ENCODE results near the gene GAST. TPM values are rescaled to one million over a fixed set of nuclear protein-coding genes. Genes with fewer than 3 reads are reported as not detected.

The GAST gene, protein sequence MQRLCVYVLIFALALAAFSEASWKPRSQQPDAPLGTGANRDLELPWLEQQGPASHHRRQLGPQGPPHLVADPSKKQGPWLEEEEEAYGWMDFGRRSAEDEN
- not detected in 2 replicates for total RNA-seq

DNA sequence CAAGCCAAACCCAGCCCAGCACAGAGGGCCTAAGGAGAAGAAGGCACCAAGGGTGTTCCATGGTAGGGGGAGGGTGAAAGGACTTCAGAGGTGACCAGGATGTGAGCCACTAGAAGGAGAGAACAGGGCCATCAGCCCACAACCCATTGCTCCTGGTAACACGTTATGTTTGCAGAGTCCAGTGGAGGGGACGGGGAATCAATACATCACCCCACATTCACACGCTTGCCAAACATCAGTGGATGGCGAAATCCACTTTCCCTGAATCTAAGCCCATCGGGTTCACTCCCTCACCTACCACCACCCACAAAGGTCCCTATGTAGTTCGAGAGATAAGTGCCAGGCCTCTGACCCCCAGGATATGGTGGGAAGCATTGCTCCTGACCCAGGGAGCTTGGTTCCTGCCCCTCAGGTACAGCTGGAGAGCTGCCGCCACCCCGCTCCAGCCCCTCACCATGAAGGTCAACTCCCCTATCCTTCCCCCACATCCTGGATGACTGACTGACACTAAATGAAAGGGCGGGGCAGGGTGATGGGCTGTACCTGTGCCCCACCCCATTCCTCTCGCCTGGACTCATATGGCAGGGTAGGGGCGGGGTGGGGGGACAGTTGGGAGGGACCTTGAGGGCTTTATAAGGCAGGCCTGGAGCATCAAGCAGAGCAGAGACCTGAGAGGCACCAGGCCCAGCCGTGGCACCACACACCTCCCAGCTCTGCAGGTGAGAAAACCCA, at the start of gene GAST:
TSS of gene GAST (plus strand) at position 663 of the 732 bp plus-strand sequence. CDS start 3,106 bp downstream, outside the sequence.

DNA sequence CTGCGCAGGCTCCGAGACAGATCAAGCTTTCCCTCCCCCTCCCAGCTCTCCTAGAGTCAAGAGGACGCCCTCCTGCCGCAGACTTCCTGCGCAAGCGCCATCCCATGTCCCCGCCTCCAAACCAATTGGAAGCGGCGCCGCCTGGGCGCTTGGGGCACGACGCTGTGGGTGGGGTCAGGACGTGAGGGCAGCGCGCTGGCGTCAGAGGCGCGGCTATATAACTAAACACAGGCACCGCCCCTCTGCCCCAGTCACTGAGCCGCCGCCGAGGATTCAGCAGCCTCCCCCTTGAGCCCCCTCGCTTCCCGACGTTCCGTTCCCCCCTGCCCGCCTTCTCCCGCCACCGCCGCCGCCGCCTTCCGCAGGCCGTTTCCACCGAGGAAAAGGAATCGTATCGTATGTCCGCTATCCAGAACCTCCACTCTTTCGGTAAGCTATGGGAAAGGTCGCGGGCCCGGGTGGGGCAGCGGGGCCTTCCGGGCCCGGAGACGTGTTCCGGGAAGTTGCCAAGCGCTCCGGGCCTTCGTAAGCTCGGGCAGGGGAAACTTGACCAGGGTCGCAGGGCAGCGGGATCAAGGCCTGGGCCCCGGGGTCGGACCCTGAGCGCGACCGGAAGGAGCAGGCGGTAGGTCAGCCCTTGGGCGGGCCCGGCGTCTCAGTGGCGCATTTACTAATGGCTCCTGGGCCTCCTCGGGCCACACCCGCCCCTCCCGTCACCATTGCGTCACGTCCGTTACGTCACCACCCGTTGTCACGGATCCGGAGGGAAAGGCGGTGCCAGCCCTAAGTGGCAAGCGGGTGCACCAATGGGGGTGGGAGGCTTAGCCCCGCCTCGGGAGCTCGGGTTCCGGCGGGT, 23.3 kb upstream of the GAST start, which contains the start of gene EIF1:
TSS of gene EIF1 (plus strand) at position 245 of the 856 bp plus-strand sequence. CDS start at position 399, 154 bp downstream.

DNA sequence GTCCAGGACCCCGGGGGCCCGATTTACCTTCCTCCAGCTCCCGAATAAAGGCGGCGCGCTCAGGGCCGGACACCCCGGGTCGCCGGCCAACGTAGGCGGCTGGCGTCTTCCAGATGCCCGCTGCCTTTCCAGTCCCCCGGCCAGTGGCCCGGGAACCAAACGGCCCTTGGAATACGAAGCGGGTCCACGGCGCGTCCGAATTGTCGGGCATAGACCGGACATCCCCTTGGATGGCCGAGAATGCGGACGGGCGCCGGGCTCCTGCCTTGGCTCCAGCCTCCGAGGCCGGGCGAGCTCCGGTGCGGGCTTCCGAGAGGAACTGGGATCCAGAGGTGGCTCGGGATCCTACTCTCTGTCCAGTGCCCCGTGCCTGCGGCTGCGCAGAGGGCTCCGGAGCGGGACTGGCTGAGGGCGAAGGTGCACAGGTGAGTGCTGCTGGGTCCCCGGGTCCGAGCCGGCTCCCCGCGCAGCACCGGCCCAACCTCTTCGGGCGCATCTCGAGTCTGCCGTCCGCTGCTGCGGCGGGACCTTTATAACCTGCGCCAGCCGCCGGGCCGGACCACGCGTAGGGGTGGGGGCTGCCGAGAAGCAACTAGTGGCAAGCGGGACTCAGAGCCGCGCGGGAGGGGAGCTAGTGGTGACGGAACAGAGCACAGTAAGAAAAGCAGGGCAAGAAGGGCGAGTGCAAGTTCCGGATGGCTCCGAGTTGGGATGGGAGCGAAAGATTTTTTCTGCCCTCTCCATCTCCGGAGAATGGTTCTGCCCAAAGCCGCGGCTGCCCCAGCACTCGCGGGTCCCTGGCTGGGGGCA, 22.2 kb downstream of the GAST start, which contains the start of gene HAP1:
TSS of gene HAP1 (minus strand) at position 505 of the 810 bp plus-strand sequence. CDS start at position 496, 9 bp downstream.

Other genes starting within 250 kb of the GAST start
- gene KRT32, start 244.9 kb upstream of the GAST start, total RNA-seq = not detected in 2 replicates
- not detected in 2 replicates for gene KRT35, start 231.2 kb upstream of the GAST start, total RNA-seq
- 0.11 and 0.12 TPM in 2 replicates for gene KRT36, start 222.4 kb upstream of the GAST start, total RNA-seq
- gene KRT13, start 206.7 kb upstream of the GAST start, total RNA-seq = 0.25 and 0.55 TPM in 2 replicates
- 5.7 and 15.3 TPM in 2 replicates for gene KRT15, start 193.4 kb upstream of the GAST start, total RNA-seq
- 1,363 and 1,718 TPM in 2 replicates for gene KRT19, start 184.0 kb upstream of the GAST start, total RNA-seq
- not detected in 2 replicates for gene KRT9, start 140.3 kb upstream of the GAST start, total RNA-seq
- not detected in 2 replicates for gene KRT14, start 125.4 kb upstream of the GAST start, total RNA-seq
- 0.12 and 0.22 TPM in 2 replicates for gene KRT16, start 99.6 kb upstream of the GAST start, total RNA-seq
- 1.00 and 1.5 TPM in 2 replicates for gene KRT17, start 87.8 kb upstream of the GAST start, total RNA-seq
- 134 and 145 TPM in 2 replicates for gene EIF1, start 23.4 kb upstream of the GAST start, total RNA-seq
- under 0.01 TPM in 1 of 2 replicates, not detected in the other for gene HAP1, start 22.3 kb downstream of the GAST start, total RNA-seq
- gene JUP, start 74.4 kb downstream of the GAST start, total RNA-seq = 4.5 and 7.6 TPM in 2 replicates
- gene P3H4, start 99.6 kb downstream of the GAST start, total RNA-seq = 43.2 and 79.7 TPM in 2 replicates
- 239 and 477 TPM in 2 replicates for gene FKBP10, start 100.7 kb downstream of the GAST start, total RNA-seq
- 55.6 and 76.4 TPM in 2 replicates for gene NT5C3B, start 123.9 kb downstream of the GAST start, total RNA-seq
- gene KLHL10, start 125.5 kb downstream of the GAST start, total RNA-seq = 0.12 TPM in 1 of 2 replicates, not detected in the other
- gene KLHL11, start 153.1 kb downstream of the GAST start, total RNA-seq = 34.4 and 35.9 TPM in 2 replicates
- 334 and 491 TPM in 2 replicates for gene ACLY, start 206.6 kb downstream of the GAST start, total RNA-seq
- 0.50 and 1.3 TPM in 2 replicates for gene ODAD4, start 218.3 kb downstream of the GAST start, total RNA-seq